Motor neuron (in vitro differentiated cells): Measurements from ENCODE around the gene TP53RK. TPM values are rescaled to one million over a fixed set of nuclear protein-coding genes. Genes with fewer than 3 reads are reported as not detected.

Source experiments
- ATAC-seq, 8 experiments: fragments of 200-7000 bp; cut with Tn5 transposase; replicated peaks in 6 of 8; 2 replicates each; pipeline ENCODE4 v1.8.0; 2021; ENCODE audit warnings: mild to moderate bottlenecking in 8 of 8, moderate library complexity in 8 of 8
- H3K27ac ChIP-seq, 2 donors: fragments of 250-450 bp; sonication (Bioruptor Pico); 2 replicates each; pipeline ENCODE4 v1.9.0; 2021; ENCODE audit warnings: antibody characterized with exemption in 2 of 2, mild to moderate bottlenecking in 2 of 2, moderate library complexity in 1 of 2
- H3K4me1 ChIP-seq, 2 donors: fragments of 250-450 bp; sonication (Bioruptor Pico); replicated peaks in 1 of 2; 2 replicates each; pipeline ENCODE4 v1.6.1; 2021; ENCODE audit warnings: antibody characterized with exemption in 2 of 2, mild to moderate bottlenecking in 2 of 2, moderate library complexity in 1 of 2
- H3K4me3 ChIP-seq, 5 donors: fragments of 250-450 bp; sonication (Bioruptor Pico); 2 replicates each; pipeline ENCODE4 v1.9.0; 2021; ENCODE audit warnings: antibody characterized with exemption in 5 of 5, mild to moderate bottlenecking in 5 of 5, moderate library complexity in 4 of 5
- WGBS, 10 experiments: fragments of 450-650 bp; shearing (Covaris generic); methylation state at CpG; one replicate each; pipeline ENCODE4 v1.0.0; 2022; 5-methylcytosine and 5-hydroxymethylcytosine counted together
- in situ Hi-C, 9 experiments: fragments of 400-800 bp; cut with MboI; loops; one replicate each; pipeline ENCODE4 v1.15.0; 2021; ENCODE audit warnings: low sequenced_read_pairs in 9 of 9, low pct_unique_long_range_greater_than_20kb in 2 of 9; ENCODE audit not compliant: unreplicated experiment in 9 of 9
- total RNA-seq, 8 experiments: library from RNA; unstranded; fragments of 300-600 nt; gene quantifications; 2 replicates each; pipeline versions ENCODE4 v1.2.3 to v1.2.4, GENCODE V29; 2022

TP53RK gene
- total RNA-seq, 8 experiments from 2014 or later, result 12.3 to 23.7 (median 15.0) TPM

DNA sequence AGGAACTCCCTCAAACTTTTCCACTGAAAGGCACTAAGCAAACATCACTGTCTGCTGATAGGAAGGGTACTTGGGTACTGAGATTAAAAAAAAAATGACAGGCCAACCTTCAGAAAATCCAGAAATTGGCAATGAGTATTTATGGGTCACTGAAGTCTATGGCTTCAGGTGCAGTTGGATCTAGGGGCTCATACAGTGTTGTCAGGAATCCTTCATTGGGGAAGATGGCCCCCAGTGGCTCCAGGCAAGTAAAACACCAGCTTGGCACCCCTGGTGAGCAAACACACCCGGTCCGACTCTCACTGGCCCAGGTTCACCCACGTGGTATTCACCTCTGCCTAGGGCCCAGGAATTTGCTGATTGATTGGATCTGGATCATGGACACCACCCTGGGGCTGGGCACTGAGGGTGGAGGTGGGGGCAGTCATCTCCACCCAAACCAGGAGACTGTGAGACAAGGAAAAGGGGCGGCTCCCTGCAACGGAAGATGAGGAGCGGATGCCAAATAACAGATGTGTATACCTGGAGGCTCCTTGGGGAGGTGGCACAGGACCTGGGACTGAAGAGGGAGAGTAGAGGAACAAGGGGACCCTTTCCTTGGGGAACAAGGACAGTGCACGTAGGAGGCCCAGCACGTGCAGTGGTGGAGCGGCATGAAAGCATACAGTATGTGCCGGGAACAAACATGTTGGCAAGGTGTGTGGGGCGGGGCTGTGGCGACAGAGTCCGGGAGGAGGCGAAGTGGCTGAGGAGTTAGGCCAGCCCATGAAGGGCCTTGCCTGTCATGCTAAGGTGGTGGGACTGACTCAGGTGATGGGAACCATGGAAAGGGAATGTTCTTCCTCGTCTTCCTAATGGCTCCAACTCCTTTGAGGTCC, 25.0 kb upstream of the TP53RK start:
- in situ Hi-C loops, result no loop called here
- Histone ChIP-seq H3K4me1 (peaks cover 5 to 9% of the 10 kb centered on the region in 2 donors), H3K4me3 (no peak overlapping the region), H3K27ac (no peak overlapping the region)
- ATAC-seq, result no peak
- WGBS, 10 experiments, result 77 to 100% (median 89%) methylated on average over 1 to 8 of the region's 15 CpGs; no CpG with 5 or more reads in 3 of the 10 experiments

DNA sequence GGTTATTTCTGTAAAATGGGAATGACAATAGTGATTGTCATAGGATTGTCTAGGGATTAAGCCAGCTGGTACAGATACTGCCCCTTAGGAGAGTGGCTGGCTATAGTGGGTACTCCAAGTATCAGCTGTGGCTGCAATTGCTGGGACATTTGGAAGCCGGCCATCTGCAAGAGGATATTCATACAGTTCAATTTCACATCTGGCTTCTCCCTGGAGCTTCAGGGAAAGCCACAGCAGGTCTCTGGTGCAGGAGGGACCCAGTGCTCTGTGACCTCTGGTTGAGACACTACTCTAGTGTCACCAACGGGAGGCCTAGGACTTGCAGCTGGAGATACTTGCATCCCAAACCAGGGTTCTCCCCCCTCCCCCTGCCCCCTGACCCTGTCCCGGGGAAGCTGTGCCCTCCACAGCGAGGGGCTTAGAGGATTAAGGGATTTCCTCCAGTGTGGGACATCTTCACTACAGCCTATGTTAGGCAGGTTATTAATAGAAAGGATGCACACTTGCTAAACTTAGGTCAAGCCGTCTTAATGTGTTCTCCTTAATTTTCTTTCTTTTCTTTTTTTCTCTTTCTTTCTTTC, 22.9 kb upstream of the TP53RK start:
- Histone ChIP-seq H3K4me3 (no peak overlapping the region), H3K27ac (no peak overlapping the region), H3K4me1 (peaks cover 11 to 13% of the 10 kb centered on the region in 2 donors)
- in situ Hi-C loops, result no loop called here
- 67 to 100% (median 90%) methylated on average over 1 to 3 of the region's 5 CpGs; no CpG with 5 or more reads in 1 of the 10 experiments for WGBS, 10 experiments
- ATAC-seq, result no peak

DNA sequence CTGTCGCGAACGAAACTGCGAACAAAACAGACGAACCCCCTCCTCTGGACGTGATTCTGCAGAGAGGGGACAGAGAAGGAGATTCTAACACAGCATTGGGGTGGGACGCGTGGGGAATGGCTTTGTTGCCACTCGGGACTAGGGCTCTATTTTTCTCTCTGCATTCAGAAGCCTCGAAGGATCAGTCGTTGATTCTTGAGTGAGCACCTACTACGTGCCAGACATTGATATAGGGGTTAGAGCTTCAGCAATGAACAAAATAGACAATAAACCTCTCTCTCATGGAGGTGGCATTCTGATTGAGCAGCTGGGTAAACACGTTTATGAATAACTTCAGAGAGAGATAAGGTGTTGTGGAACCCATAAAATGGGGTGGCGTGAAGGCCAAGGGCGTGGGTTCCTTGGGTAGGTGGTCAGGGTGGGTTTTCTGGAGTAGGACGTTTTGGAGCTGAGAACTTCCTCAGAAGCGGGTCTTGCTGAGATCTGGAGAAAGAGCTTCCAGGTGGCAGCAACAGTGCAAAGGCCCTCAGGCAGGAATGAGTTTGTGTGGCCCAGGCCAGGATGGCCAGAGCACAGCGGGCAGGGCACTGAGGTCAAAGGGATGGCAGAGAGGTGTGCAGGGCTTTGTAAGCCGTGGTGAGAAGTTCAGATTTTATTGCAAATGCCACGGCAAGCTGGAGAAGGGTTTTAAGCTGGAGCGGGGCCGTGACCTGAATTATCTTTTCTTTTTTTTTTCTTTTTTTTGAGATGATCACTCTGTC, 21.1 kb upstream of the TP53RK start:
- no peak for ATAC-seq
- Histone ChIP-seq H3K4me3 (peak overlapping the region; percentile 23 to 42 (median 35)), H3K27ac (peak overlapping the region in 1 of 2 donors; percentile 76), H3K4me1 (peaks cover 11 to 13% of the 10 kb centered on the region in 2 donors)
- 16 to 96% (median 65%) methylated on average over 2 to 15 of the region's 22 CpGs; no CpG with 5 or more reads in 1 of the 10 experiments for WGBS, 10 experiments
- in situ Hi-C loops, result no loop called here

GRCh38 chr20:46709459-46710152, 20.4 kb upstream of the TP53RK start, which contains the start of gene SLC2A10:
Gene SLC2A10, plus strand, starts transcription at chr20:46709649. Its CDS starts 88 bp downstream, at chr20:46709737.
- peak within 1 kb of the TSS; percentile 11 to 76 for H3K27ac ChIP-seq
- ATAC-seq, result peak; percentile 76 to 86 (median 82)
- in situ Hi-C loops, result no loop called here
- peak within 1 kb of the TSS; percentile 23 to 42 (median 35) for H3K4me3 ChIP-seq
- WGBS, 10 experiments, result 0 to 33% (median 0%) methylated on average over 1 of the region's 67 CpGs; no CpG with 5 or more reads in 7 of the 10 experiments
- H3K4me1 ChIP-seq, result peaks cover 16 to 17% of the 10 kb centered on the region in 2 donors

- 67 to 80% (median 80%) methylated on average over 1 to 4 of the region's 13 CpGs; no CpG with 5 or more reads in 7 of the 10 experiments for WGBS, 10 experiments
- peak in 7 of 8 experiments; percentile 3 to 61 (median 56) for ATAC-seq
- peak overlapping the region in 3 of 5 donors; percentile 35 to 42 (median 35) for H3K4me3 ChIP-seq
- H3K27ac ChIP-seq, result peak overlapping the region; percentile 11 to 76
- in situ Hi-C loops, result no loop called here
- peaks cover 19 to 21% of the 10 kb centered on the region in 2 donors for H3K4me1 ChIP-seq
These were observed 19.8 kb upstream of the TP53RK start for GRCh38 chr20:46709055-46709458.

- H3K4me3 ChIP-seq, result no peak overlapping the region
- in situ Hi-C loops, result no loop called here
- H3K4me1 ChIP-seq, result peaks cover 19 to 22% of the 10 kb centered on the region in 2 donors
- ATAC-seq, result no peak
- H3K27ac ChIP-seq, result no peak overlapping the region
- 25 to 100% (median 63%) methylated on average over 1 to 7 of the region's 8 CpGs; no CpG with 5 or more reads in 3 of the 10 experiments for WGBS, 10 experiments
These were observed 19.1 kb upstream of the TP53RK start for GRCh38 chr20:46708172-46708860.

DNA sequence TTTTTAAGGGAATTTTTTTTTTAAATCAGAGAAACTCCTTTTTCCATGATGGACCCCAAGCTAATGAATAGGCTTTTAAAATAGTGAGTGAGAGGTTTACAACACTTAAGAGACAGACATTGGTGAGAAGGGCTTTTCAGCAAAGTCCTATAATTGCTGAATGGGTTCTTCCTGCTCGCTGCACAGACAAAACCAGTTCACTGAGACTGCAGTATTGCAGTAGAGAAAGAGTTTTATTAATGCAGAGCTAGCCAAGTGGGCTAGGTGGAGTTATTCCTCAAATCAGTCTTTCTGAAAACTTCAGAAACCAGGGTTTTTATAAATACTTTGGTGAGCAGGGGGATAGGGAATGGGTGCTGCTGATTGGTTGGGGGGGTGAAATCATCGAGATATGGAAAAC, 17.0 kb upstream of the TP53RK start:
- ATAC-seq, result no peak
- 66 to 100% (median 83%) methylated on average over 1 to 2 of the region's 2 CpGs; no CpG with 5 or more reads in 3 of the 10 experiments for WGBS, 10 experiments
- Histone ChIP-seq H3K27ac (no peak overlapping the region), H3K4me1 (peaks cover 19 to 22% of the 10 kb centered on the region in 2 donors), H3K4me3 (no peak overlapping the region)
- in situ Hi-C loops, result no loop called here

- H3K4me3 ChIP-seq, result no peak overlapping the region
- H3K27ac ChIP-seq, result no peak overlapping the region
- in situ Hi-C loops, result no loop called here
- WGBS, 10 experiments, result 3 to 100% (median 70%) methylated on average over 1 to 4 of the region's 4 CpGs; no CpG with 5 or more reads in 1 of the 10 experiments
- peaks cover 18 to 22% of the 10 kb centered on the region in 2 donors for H3K4me1 ChIP-seq
- ATAC-seq, result peak in 2 of 8 experiments; percentile 45 to 60
These were observed 16.1 kb upstream of the TP53RK start for GRCh38 chr20:46705378-46705729.

GRCh38 chr20:46704714-46705377, 15.6 kb upstream of the TP53RK start:
- peak in 2 of 8 experiments; percentile 10 to 20 for ATAC-seq
- H3K4me3 ChIP-seq, result no peak overlapping the region
- in situ Hi-C loops, result no loop called here
- H3K4me1 ChIP-seq, result peaks cover 13 to 18% of the 10 kb centered on the region in 2 donors
- WGBS, 10 experiments, result 0 to 100% (median 52%) methylated on average over 1 to 7 of the region's 7 CpGs
- peak overlapping the region; percentile 3 to 89 for H3K27ac ChIP-seq

GRCh38 chr20:46703435-46703834, 14.2 kb upstream of the TP53RK start:
- in situ Hi-C loops, result no loop called here
- 25 to 100% (median 85%) methylated on average over 1 to 3 of the region's 3 CpGs for WGBS, 10 experiments
- no peak overlapping the region for H3K4me3 ChIP-seq
- H3K27ac ChIP-seq, result no peak overlapping the region
- no peak for ATAC-seq
- H3K4me1 ChIP-seq, result peaks cover 7 to 11% of the 10 kb centered on the region in 2 donors

GRCh38 chr20:46702447-46703203, 13.4 kb upstream of the TP53RK start:
- Histone ChIP-seq H3K4me3 (no peak overlapping the region), H3K27ac (no peak overlapping the region), H3K4me1 (peaks cover 7 to 13% of the 10 kb centered on the region in 2 donors)
- in situ Hi-C loops, result no loop called here
- WGBS, 10 experiments, result 60 to 100% (median 84%) methylated on average over 1 to 6 of the region's 8 CpGs
- no peak for ATAC-seq
